Ovary (tissue), 3 donors: Measurements from ENCODE around the gene RUNX2.

Experiments used
- CTCF ChIP-seq, 3 donors: fragments of 450-650 bp in 2 of 3; fragments of 200-600 bp in 1 of 3; IDR thresholded peaks; one replicate each; pipeline versions ENCODE4 v1.5.1 to v1.8.0; 2016 to 2022; ENCODE audit warnings: antibody characterized with exemption in 3 of 3, mild to moderate bottlenecking in 1 of 3
- EP300 ChIP-seq: sonication (generic); formaldehyde crosslinking; IDR thresholded peaks from one replicate; pipeline ENCODE4 v1.6.1; 2017; ENCODE audit warnings: antibody characterized with exemption
- POLR2A ChIP-seq: fragments of 450-650 bp; IDR thresholded peaks from one replicate; pipeline ENCODE4 v1.6.1; 2017; ENCODE audit warnings: antibody characterized with exemption, mild to moderate bottlenecking, moderate library complexity
- donor health status: DM: no; HTN: no; CAD: no.

GRCh38 chr6:45576648-45577624 lies 248.8 kb downstream of the RUNX2 start:
- TF ChIP-seq CTCF (IDR thresholded peaks at IDR 0.05) (no peak), POLR2A (no peak), EP300 (no peak)
